Mesodermal cell (in vitro differentiated cells): Measurements from ENCODE around the gene RTKN.
"Not testable (repeated sequence)": the region's sequence is repeated elsewhere in the genome, so short reads cannot be mapped to it uniquely, and the experiment has no call there.

Source experiments
- H3K27ac ChIP-seq: 2 replicates; pipeline ENCODE4 v1.7.0; 2013; ENCODE audit warnings: mild to moderate bottlenecking, low read depth, low read length, moderate library complexity; ENCODE audit not compliant: severe bottlenecking
- H3K36me3 ChIP-seq: 2 replicates; pipeline ENCODE4 v1.7.1; 2013; ENCODE audit warnings: mild to moderate bottlenecking, low read length, moderate library complexity; ENCODE audit not compliant: control insufficient read depth, insufficient read depth
- H3K4me1 ChIP-seq: one replicate; pipeline ENCODE4 v1.7.1; 2013; ENCODE audit warnings: mild to moderate bottlenecking, low read length; ENCODE audit not compliant: insufficient read depth, control insufficient read depth, poor library complexity, severe bottlenecking
- H3K4me3 ChIP-seq: 2 replicates; pipeline ENCODE4 v1.7.0; 2013; ENCODE audit warnings: low read length, control low read depth, mild to moderate bottlenecking; ENCODE audit not compliant: insufficient read depth, poor library complexity, severe bottlenecking; ENCODE audit errors: extremely low read depth
- H3K9me3 ChIP-seq: 2 replicates; pipeline ENCODE4 v1.7.1; 2013; ENCODE audit warnings: mild to moderate bottlenecking, low read length, moderate library complexity; ENCODE audit not compliant: control insufficient read depth
- WGBS, 2 experiments: methylation state at CpG; one replicate each; pipeline ENCODE4 v1.1.5; 2013; ENCODE audit warnings: missing lambda C conversion rate in 2 of 2; ENCODE audit not compliant: insufficient coverage in 2 of 2; 5-methylcytosine and 5-hydroxymethylcytosine counted together

RTKN gene

DNA sequence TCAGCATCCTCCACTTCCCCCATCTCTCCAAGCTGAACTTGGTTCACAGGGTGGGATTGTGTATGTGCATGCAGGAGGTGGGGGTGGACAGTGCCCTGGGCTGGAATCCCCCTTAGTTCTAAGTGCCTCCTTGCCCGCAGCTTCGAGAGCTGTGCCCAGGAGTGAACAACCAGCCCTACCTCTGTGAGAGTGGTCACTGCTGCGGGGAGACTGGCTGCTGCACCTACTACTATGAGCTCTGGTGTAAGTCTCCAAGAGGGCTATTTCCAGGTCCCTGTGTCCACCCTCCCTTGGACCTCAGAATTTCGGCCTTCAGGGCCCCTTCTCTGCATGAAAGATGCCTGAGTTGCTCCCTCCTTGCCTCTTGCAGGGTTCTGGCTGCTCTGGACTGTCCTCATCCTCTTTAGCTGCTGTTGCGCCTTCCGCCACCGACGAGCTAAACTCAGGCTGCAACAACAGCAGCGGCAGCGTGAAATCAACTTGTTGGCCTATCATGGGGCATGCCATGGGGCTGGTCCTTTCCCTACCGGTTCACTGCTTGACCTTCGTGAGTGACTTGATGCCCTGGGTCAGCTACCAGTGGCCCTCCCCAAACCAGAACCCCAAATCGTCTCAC lies 17.9 kb upstream of the RTKN start:
- 82 to 84% methylated on average over 10 to 13 of the region's 13 CpGs for WGBS, 2 experiments

GRCh38 chr2:74458938-74459363 lies 17.2 kb upstream of the RTKN start:
- Histone ChIP-seq H3K27ac (peak overlapping the region; percentile 53), H3K36me3 (peaks cover 33% of the 10 kb centered on the region), H3K4me3 (peak overlapping the region; percentile 97), H3K4me1 (peaks cover 17% of the 10 kb centered on the region), H3K9me3 (no peaks in the 10 kb centered on the region)
- 19% methylated on average over 7 of the region's 10 CpGs; no CpG with 5 or more reads in 1 of the 2 experiments for WGBS, 2 experiments

More for the DNA sequence above, 17.9 kb upstream of the RTKN start:
- Histone ChIP-seq H3K4me1 (peaks cover 19% of the 10 kb centered on the region), H3K36me3 (peaks cover 33% of the 10 kb centered on the region), H3K4me3 (peak overlapping the region; percentile 97)
- H3K27ac ChIP-seq, H3K9me3 ChIP-seq: not testable (repeated sequence)

- WGBS, 2 experiments = 0 to 1% methylated on average over 12 to 18 of the region's 38 CpGs
These were observed 16.6 kb upstream of the RTKN start, which contains the start of gene WBP1 for GRCh38 chr2:74458132-74458937. WBP1 (plus strand) TSS chr2:74458438; CDS start chr2:74458603, 165 bp downstream.

DNA sequence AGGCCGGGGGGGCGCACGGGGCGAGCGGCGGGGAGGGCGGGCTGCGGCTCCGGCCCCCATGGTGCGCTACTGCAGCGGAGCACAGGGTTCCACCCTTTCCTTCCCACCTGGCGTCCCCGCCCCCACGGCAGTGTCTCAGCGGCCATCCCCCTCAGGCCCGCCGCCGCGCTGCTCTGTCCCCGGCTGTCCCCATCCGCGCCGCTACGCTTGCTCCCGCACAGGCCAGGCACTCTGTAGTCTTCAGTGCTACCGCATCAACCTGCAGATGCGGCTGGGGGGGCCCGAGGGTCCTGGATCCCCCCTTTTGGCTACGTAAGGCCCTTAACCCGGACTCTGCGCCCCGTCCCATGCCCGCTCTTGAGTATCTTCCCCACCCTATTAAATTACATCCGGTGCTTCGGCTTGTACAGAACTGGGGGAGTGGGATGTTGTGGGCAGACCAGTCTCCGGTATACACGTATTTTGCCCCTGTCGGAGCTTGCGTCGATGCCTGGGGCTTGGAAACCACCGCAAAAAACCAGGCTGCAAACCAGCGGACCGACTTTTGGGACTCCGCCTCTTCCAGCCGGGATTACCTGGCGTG lies 15.9 kb upstream of the RTKN start:
- peak overlapping the region; percentile 94 for H3K27ac ChIP-seq
- peaks cover 25% of the 10 kb centered on the region for H3K36me3 ChIP-seq
- peaks cover 17% of the 10 kb centered on the region for H3K4me1 ChIP-seq
- no peaks in the 10 kb centered on the region for H3K9me3 ChIP-seq
- H3K4me3 ChIP-seq = peak overlapping the region; percentile 97
- 0% methylated on average over 27 to 39 of the region's 46 CpGs for WGBS, 2 experiments

More at GRCh38 chr2:74458132-74458937, 16.6 kb upstream of the RTKN start, which contains the start of gene WBP1:
- H3K27ac ChIP-seq = peak within 1 kb of the TSS; percentile 94
- H3K9me3 ChIP-seq = no peaks in the 10 kb centered on the region
- peaks cover 17% of the 10 kb centered on the region for H3K4me1 ChIP-seq
- H3K36me3 ChIP-seq = peaks cover 32% of the 10 kb centered on the region
- peak within 1 kb of the TSS; percentile 97 for H3K4me3 ChIP-seq

DNA sequence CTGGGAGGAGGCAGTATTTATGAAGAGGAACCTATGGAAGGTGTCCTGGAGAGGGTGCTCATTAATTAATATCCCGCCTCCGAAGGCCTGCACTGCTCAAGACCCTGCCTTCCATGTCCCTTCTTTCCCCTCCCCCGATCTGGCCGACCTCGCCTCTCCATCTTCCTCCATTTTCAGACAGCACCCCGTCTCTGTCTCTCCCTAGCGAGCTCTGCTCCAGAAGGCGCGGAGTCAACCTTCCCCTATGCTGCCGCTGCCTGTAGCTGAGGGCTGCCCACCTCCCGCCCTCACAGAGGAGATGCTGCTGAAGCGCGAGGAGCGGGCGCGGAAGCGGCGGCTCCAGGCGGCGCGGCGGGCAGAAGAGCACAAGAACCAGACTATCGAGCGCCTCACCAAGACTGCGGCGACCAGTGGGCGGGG lies 15.4 kb upstream of the RTKN start:
- WGBS, 2 experiments = 0 to 3% methylated on average over 22 to 27 of the region's 27 CpGs
- Histone ChIP-seq H3K36me3 (peaks cover 20% of the 10 kb centered on the region), H3K4me1 (peaks cover 17% of the 10 kb centered on the region), H3K27ac (peak overlapping the region; percentile 94), H3K9me3 (no peaks in the 10 kb centered on the region), H3K4me3 (peak overlapping the region; percentile 97)

GRCh38 chr2:74454654-74455511 lies 13.1 kb upstream of the RTKN start, which contains the start of gene INO80B:
INO80B (plus strand) TSS chr2:74455087; CDS start chr2:74455117, 30 bp downstream.
- H3K36me3 ChIP-seq = no peaks in the 10 kb centered on the region
- H3K9me3 ChIP-seq = no peaks in the 10 kb centered on the region
- H3K27ac ChIP-seq = peak within 1 kb of the TSS; percentile 48
- peaks cover 17% of the 10 kb centered on the region for H3K4me1 ChIP-seq
- WGBS, 2 experiments = 6% methylated on average over 36 of the region's 40 CpGs
- H3K4me3 ChIP-seq = peak within 1 kb of the TSS; percentile 75

DNA sequence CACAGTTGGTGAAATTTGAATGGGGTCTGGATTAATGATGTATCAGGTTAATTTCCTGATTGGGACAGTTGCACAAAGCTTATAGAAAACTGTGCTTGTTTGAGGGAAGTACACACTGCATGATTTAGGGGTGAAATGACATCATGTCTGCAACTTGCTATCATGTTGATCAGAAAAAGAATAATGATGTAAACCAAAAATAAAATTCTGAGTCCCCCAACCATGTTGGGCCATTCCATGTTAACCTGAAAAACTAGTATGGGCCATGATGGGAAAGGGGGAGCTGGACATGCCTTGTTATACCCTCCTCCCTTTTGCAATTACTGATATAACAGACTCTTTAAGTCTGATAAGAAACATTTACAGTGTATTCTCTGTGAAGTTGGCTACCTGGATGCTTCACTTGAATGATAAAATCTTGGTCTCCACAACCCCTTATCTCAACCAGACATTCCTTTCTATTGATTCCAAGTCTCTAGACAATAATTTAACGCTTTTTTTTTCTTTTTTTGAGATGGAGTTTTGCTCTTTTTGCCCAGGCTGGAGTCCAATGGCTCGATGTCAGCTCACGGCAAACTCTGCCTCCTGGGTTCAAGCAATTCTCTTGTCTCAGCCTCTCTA lies 8.9 kb upstream of the RTKN start:
- Histone ChIP-seq H3K36me3 (no peaks in the 10 kb centered on the region), H3K4me3 (no peak overlapping the region), H3K4me1 (peaks cover 1% of the 10 kb centered on the region), H3K27ac (no peak overlapping the region), H3K9me3 (no peaks in the 10 kb centered on the region)
- 86 to 100% methylated on average over 2 to 3 of the region's 3 CpGs for WGBS, 2 experiments

DNA sequence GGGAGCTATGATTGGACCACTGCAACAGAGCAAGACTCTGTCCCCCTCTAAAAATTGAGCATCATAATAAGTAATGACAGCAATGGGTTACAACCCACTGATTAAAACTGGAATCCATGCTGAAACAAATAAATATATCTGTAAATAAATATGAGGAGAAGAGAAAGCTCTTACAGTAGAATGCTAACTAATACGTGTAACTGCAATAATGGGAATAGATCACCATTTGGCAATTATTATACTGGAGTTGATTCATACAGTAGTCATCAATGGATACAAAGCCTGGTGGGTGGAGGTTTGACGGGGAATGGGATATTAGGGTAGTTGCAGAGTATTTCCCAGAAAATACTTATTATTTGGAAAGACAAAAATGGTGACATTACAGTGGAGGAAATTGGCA lies 7.0 kb upstream of the RTKN start:
- Histone ChIP-seq H3K27ac (no peak overlapping the region), H3K4me3 (no peak overlapping the region), H3K36me3 (no peaks in the 10 kb centered on the region), H3K4me1 (peaks cover 8% of the 10 kb centered on the region), H3K9me3 (no peaks in the 10 kb centered on the region)
- 90 to 100% methylated on average over 1 to 2 of the region's 2 CpGs for WGBS, 2 experiments

DNA sequence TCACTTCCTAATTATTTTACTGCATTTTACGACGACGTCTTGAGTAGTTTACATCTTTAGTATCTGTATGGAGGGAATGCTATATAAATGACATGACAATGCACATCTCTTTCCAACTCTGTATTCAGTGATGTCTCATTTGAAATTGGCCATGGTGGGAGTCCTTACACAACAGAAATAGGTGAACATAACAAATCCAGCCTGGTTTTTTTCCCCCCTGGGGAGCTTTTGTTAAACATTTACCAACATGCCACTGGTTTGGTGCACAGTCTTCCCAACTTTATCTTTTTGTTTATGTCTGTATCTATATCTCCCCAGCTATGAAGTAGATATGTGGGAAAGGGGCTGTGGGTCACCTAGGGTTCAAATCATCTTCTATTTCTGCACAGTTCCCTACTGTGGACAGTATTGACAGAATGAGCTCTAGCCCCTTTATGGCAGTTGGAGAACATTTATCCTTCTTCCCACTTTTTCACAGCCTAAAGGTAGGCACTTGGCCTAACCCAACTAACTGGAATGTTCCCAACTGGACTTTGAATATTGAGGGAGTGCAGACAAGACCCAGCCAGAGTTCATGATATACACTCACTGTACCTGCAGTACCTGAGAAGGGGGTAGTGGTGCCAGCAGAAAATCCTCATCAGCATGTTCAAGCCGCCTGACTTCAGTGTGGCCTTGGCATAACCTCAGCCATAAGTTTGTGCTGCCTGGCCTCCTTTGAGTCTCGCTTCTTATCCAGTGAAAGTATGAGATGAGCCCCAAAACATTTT lies 5.7 kb upstream of the RTKN start:
- no peak overlapping the region for H3K4me3 ChIP-seq
- H3K4me1 ChIP-seq = peaks cover 8% of the 10 kb centered on the region
- H3K9me3 ChIP-seq = no peaks in the 10 kb centered on the region
- 88 to 94% methylated on average over 1 to 2 of the region's 5 CpGs for WGBS, 2 experiments
- no peak overlapping the region for H3K27ac ChIP-seq
- H3K36me3 ChIP-seq = no peaks in the 10 kb centered on the region
